ENCODE results near the gene SORBS1. TPM values are rescaled to one million over a fixed set of nuclear protein-coding genes. Genes with fewer than 3 reads are reported as not detected.

Gene SORBS1
- total RNA-seq, 4 donors from 2014 or later = 21.5 to 65.8 (median 30.1) TPM

DNA sequence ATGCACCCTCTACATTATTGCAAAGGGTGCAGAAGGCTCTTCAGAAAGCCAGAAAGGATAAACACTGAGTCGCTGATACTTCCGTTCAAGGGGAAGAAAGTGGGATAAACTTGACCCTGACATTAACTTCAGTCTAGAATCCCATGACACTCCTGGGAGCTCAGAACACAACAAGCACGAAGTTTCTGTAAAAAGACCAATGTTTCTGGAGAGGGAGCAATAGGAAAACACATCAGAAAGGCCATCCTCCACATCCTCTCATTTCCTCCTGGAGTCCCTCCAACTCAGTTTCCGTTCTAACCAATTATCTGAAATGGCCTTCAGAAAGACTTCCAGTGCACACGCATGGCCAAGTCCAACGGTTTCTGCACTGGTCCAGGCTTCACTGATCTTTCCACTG lies 113.5 kb downstream of the SORBS1 start:
- no peak for DNase-seq

DNA sequence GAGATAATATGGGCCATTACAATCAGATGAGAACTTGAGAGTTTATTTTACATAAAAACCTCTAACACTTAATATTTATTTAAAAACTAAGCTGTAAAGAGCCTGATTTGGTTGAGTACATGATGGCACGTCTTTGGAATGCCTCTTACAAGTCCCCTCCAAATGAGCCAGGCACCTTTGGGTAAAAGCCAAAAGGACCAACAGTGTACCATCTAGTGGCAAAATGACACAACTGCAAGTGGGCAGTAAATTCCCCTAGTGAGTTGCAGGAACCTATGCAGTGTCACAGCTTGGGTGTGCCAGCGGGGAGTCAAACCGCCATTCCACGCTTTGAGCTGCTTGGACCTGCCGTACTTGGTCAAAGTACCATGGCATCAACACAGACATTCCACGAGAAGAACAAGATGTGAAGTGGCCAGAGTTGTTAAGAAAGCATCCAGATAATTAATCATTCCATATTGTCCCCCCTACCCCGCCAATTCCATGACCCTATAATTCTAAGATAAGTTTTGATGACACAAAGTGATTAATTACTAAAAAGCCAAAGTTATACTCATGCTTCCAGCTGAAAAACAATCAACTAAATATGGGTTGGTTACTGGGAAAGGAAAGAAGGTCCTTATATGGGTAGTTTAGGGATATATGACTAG lies 115.2 kb downstream of the SORBS1 start:
- 31 to 42% methylated on average over 7 of the region's 7 CpGs for WGBS, 2 donors
- intact Hi-C loops (cut with DNase I) = no loop called here
- Histone ChIP-seq H3K4me3 (replicated peaks in 1 of 3) (no peak overlapping the region), H3K9me3 (no peaks in the 10 kb centered on the region), H3K27me3 (no peaks in the 10 kb centered on the region), H3K36me3 (no peaks in the 10 kb centered on the region), H3K4me1 (peaks cover 15 to 26% of the 10 kb centered on the region in 2 donors), H3K27ac (peak overlapping the region; percentile 41 to 74 (median 66))
- DNase-seq = peak; percentile 63
- TF ChIP-seq, protein P1, sequence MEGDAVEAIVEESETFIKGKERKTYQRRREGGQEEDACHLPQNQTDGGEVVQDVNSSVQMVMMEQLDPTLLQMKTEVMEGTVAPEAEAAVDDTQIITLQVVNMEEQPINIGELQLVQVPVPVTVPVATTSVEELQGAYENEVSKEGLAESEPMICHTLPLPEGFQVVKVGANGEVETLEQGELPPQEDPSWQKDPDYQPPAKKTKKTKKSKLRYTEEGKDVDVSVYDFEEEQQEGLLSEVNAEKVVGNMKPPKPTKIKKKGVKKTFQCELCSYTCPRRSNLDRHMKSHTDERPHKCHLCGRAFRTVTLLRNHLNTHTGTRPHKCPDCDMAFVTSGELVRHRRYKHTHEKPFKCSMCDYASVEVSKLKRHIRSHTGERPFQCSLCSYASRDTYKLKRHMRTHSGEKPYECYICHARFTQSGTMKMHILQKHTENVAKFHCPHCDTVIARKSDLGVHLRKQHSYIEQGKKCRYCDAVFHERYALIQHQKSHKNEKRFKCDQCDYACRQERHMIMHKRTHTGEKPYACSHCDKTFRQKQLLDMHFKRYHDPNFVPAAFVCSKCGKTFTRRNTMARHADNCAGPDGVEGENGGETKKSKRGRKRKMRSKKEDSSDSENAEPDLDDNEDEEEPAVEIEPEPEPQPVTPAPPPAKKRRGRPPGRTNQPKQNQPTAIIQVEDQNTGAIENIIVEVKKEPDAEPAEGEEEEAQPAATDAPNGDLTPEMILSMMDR (IDR thresholded peaks at IDR 0.05) = peak; percentile 77 to 90 (median 88)
- no peak for TF ChIP-seq POLR2A (IDR thresholded peaks at IDR 0.05)

More for the DNA sequence above, 113.5 kb downstream of the SORBS1 start:
- peak overlapping the region in 2 of 3 donors; percentile 34 to 74 for H3K27ac ChIP-seq
- H3K4me1 ChIP-seq = peaks cover 15 to 26% of the 10 kb centered on the region in 2 donors
- 49 to 53% methylated on average over 6 of the region's 6 CpGs for WGBS, 2 donors
- H3K27me3 ChIP-seq = no peaks in the 10 kb centered on the region
- no peak overlapping the region for H3K4me3 ChIP-seq (replicated peaks in 1 of 3)
- TF ChIP-seq, protein P1 (IDR thresholded peaks at IDR 0.05) = no peak
- no peak for TF ChIP-seq POLR2A (IDR thresholded peaks at IDR 0.05)
- H3K36me3 ChIP-seq = no peaks in the 10 kb centered on the region
- intact Hi-C loops (cut with DNase I) = no loop called here
- H3K9me3 ChIP-seq = no peaks in the 10 kb centered on the region

DNA sequence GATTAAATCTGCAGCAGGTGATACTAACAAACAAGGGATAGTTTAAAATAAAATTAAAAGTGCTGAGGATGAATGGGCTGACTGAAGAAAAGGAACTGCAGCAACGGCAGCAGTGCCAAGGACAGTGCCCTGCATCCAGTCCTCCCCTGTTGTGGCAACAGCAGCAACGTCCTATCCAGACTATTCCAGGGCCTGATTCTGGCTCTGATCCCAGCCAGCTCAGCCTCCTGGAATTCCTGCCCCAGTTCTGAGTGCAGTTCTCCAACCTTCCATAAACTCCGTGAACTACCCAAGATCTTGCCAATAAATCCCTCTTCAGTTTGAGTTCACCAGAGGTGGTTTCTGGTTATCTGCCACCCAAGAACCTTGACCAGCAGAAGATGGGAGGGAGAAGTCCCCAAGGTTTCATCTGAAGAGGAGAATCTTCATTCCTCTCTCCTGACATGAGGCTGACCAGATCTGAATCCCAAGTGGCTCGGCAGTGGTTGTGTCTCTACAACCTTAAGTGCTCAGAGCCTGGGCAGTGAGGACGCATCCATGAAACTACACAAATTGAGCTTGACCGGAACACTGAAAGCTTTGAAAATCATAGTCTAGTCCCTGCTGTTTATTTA lies 115.8 kb downstream of the SORBS1 start:
- no peaks in the 10 kb centered on the region for H3K9me3 ChIP-seq
- H3K36me3 ChIP-seq = no peaks in the 10 kb centered on the region
- intact Hi-C loops (cut with DNase I) = no loop called here
- 28 to 43% methylated on average over 6 of the region's 6 CpGs for WGBS, 2 donors
- TF ChIP-seq, protein P1 (IDR thresholded peaks at IDR 0.05) = no peak
- no peak for TF ChIP-seq POLR2A (IDR thresholded peaks at IDR 0.05)
- peak overlapping the region; percentile 41 to 74 (median 66) for H3K27ac ChIP-seq
- H3K27me3 ChIP-seq = no peaks in the 10 kb centered on the region
- H3K4me3 ChIP-seq (replicated peaks in 1 of 3) = no peak overlapping the region
- peak; percentile 72 to 83 for DNase-seq
- H3K4me1 ChIP-seq = peaks cover 15 to 26% of the 10 kb centered on the region in 2 donors

DNA sequence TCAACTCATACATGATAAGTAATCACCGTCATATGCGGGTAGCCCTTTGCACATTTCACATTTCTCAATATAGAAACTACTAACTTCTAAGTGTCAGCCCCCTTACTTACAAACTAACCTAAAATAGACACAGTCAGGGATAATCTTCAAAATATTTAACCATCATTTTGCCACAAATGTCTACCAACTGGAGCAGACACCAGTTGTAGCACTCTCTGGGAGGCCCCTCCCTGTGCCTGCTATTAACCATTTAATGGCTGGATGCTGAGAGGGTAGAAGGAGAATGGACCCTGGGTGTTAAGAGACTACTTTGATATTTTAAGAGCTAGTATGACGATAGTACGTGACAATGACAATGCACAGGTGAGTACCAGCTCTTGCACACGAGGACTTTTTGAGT lies 116.4 kb downstream of the SORBS1 start:
- Histone ChIP-seq H3K36me3 (no peaks in the 10 kb centered on the region), H3K4me1 (peaks cover 15 to 26% of the 10 kb centered on the region in 2 donors), H3K9me3 (no peaks in the 10 kb centered on the region), H3K27me3 (no peaks in the 10 kb centered on the region), H3K27ac (peak overlapping the region in 2 of 3 donors; percentile 66 to 74), H3K4me3 (replicated peaks in 1 of 3) (no peak overlapping the region)
- DNase-seq = no peak
- intact Hi-C loops (cut with DNase I) = no loop called here
- TF ChIP-seq POLR2A (IDR thresholded peaks at IDR 0.05) = no peak
- TF ChIP-seq, protein P1 (IDR thresholded peaks at IDR 0.05) = no peak
- 59 to 66% methylated on average over 5 of the region's 5 CpGs for WGBS, 2 donors

DNA sequence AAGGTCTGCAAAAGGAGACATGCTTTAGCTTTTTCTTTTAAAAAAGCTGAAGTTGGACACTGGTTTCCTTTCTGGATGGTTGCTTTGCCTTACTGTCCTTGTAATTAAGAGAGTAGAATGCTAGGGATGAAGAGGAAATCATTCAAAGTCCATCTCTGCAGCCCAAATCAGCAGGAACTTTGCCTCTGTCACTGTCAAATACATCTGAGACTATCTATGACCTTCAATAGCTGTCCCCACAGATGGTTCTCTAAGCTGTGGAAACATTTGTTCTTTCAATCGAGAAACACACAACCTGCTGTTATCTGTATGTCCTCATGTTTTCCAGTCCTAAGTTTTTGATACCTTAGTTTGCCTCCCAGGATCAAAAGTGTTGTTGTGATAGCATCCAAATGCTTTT lies 117.5 kb downstream of the SORBS1 start:
- Histone ChIP-seq H3K36me3 (no peaks in the 10 kb centered on the region), H3K4me3 (replicated peaks in 1 of 3) (no peak overlapping the region), H3K27ac (no peak overlapping the region), H3K27me3 (no peaks in the 10 kb centered on the region), H3K9me3 (no peaks in the 10 kb centered on the region), H3K4me1 (peaks cover 15 to 26% of the 10 kb centered on the region in 2 donors)
- no peak for DNase-seq
- TF ChIP-seq POLR2A (IDR thresholded peaks at IDR 0.05) = no peak
- TF ChIP-seq, protein P1 (IDR thresholded peaks at IDR 0.05) = no peak
- intact Hi-C loops (cut with DNase I) = no loop called here
- 90 to 95% methylated on average over 1 of the region's 1 CpG for WGBS, 2 donors
